Heart left ventricle (tissue), 13 donors: ENCODE measurements around the gene FBLN2.

Experiments used
- POLR2A ChIP-seq, 2 donors: fragments of 450-650 bp; IDR thresholded peaks; one replicate each; pipeline ENCODE4 v1.6.1; 2017; ENCODE audit warnings: antibody characterized with exemption in 2 of 2, mild to moderate bottlenecking in 2 of 2, moderate library complexity in 2 of 2
- TF ChIP-seq, protein P1 (sequence below), 12 donors: fragments of 200-600 bp; sonication (generic) in 4 of 12; IDR thresholded peaks; one replicate each; pipeline versions ENCODE4 v1.5.0 to v1.8.0; 2018 to 2022; ENCODE audit warnings: antibody characterized with exemption in 12 of 12, mild to moderate bottlenecking in 5 of 12
- donor health status: ischemic (EF 13 %, LVEDD 7.1; RV severe dilation, severe dysfunction).
- donor health status: DM: no; HTN: yes; CAD: no.
- donor health status: DM: no; HTN: no; CAD: no.
- donor health status: ischemic (EF 25% LVEDD 6.9; RV normal size, moderate dysfunction).
- donor health status: ischemic (EF 25% LVEDD 5.7; RV mildly dilated, moderate dysfunction).
- donor health status: ischemic (EF 35%, LVEDD 5.7; RV mildly dilated, moderate dysfunction).
- donor health status: nonischemic (EF 11% LVEDD 7.7; RV severe dilation, severe dysfunction).
- donor health status: DM: yes; HTN: yes; CAD: no.
- donor health status: PGD.
- donor health status: ischemic (EF 29% LVEDD 5.4; RV normal size, mild dysfunction).
- donor health status: nonischemic (EF 23%, LVEDD 6.1; RV moderate dilation, normal function).

DNA sequence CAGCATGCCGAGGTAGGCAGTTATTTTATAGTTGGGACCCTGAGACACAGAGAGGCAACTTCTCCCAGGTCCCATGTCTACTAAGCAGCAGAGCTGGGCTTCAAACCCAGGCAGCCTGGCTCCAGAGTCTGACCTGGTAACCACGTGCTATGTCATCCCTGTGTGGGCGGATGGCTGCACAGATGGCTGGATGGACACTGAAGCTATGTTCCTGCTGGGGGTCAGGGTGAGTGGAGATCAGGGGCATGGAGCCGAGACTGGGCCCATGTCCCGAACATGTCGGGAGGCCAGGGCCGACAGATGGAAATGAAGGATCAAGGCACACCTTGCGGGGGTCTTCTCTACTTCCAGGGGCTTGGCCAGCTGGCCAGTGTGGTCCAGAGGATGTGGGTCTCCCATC, 9.3 kb upstream of the FBLN2 start:
- TF ChIP-seq, protein P1, sequence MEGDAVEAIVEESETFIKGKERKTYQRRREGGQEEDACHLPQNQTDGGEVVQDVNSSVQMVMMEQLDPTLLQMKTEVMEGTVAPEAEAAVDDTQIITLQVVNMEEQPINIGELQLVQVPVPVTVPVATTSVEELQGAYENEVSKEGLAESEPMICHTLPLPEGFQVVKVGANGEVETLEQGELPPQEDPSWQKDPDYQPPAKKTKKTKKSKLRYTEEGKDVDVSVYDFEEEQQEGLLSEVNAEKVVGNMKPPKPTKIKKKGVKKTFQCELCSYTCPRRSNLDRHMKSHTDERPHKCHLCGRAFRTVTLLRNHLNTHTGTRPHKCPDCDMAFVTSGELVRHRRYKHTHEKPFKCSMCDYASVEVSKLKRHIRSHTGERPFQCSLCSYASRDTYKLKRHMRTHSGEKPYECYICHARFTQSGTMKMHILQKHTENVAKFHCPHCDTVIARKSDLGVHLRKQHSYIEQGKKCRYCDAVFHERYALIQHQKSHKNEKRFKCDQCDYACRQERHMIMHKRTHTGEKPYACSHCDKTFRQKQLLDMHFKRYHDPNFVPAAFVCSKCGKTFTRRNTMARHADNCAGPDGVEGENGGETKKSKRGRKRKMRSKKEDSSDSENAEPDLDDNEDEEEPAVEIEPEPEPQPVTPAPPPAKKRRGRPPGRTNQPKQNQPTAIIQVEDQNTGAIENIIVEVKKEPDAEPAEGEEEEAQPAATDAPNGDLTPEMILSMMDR (IDR thresholded peaks at IDR 0.05): no peak
- TF ChIP-seq POLR2A (IDR thresholded peaks at IDR 0.05): no peak
